GM23338 (cell line): ENCODE data around the gene CLEC7A. TPM values are rescaled to one million over a fixed set of nuclear protein-coding genes. Genes with fewer than 3 reads are reported as not detected.

Experiments used
- ATAC-seq: fragments of 200-7000 bp; cut with Tn5 transposase; 3 replicates; pipeline ENCODE4 v1.9.1; 2020
- DNase-seq: peaks from one replicate; pipeline ENCODE4 v3.0.0-alpha.2; 2015; ENCODE audit warnings: low spot score
- H2AFZ ChIP-seq: fragments of 200-600 bp; sonication (generic); 2 replicates; pipeline ENCODE4 v1.8.0; 2016; ENCODE audit warnings: antibody characterized with exemption, mild to moderate bottlenecking, moderate library complexity
- H3F3A ChIP-seq: fragments of 200-600 bp; sonication (generic); replicated peaks from 2 replicates; pipeline ENCODE4 v1.8.0; 2017; ENCODE audit warnings: antibody characterized with exemption, mixed run types, low read depth
- H3K27ac ChIP-seq: fragments of 200-600 bp; sonication (generic); 2 replicates; pipeline ENCODE4 v1.6.1; 2016; ENCODE audit warnings: low read depth
- H3K27me3 ChIP-seq: fragments of 200-600 bp; sonication (generic); 2 replicates; pipeline ENCODE4 v1.8.0; 2016; ENCODE audit warnings: mild to moderate bottlenecking, mixed run types, moderate library complexity; ENCODE audit not compliant: insufficient read depth
- H3K36me3 ChIP-seq: fragments of 200-600 bp; sonication (generic); 2 replicates; pipeline ENCODE4 v1.8.0; 2016; ENCODE audit warnings: mild to moderate bottlenecking; ENCODE audit not compliant: insufficient read depth
- H3K4me1 ChIP-seq: fragments of 200-600 bp; sonication (generic); 2 replicates; pipeline ENCODE4 v1.8.0; 2016; ENCODE audit warnings: mild to moderate bottlenecking, moderate library complexity; ENCODE audit not compliant: insufficient read depth
- H3K4me2 ChIP-seq: fragments of 200-600 bp; sonication (generic); 2 replicates; pipeline ENCODE4 v1.7.1; 2017; ENCODE audit warnings: mixed run types
- H3K4me3 ChIP-seq: fragments of 200-600 bp; sonication (generic); 2 replicates; pipeline ENCODE4 v1.6.1; 2016; ENCODE audit warnings: mixed run types
- H3K79me2 ChIP-seq: fragments of 200-600 bp; sonication (generic); replicated peaks from 2 replicates; pipeline ENCODE4 v1.8.0; 2017; ENCODE audit warnings: mild to moderate bottlenecking; ENCODE audit not compliant: insufficient read depth
- H3K9me2 ChIP-seq: fragments of 200-600 bp; sonication (generic); 2 replicates; pipeline ENCODE4 v1.8.0; 2017; ENCODE audit not compliant: insufficient read depth
- H4K20me1 ChIP-seq: fragments of 200-600 bp; sonication (generic); replicated peaks from 2 replicates; pipeline ENCODE4 v1.8.0; 2017; ENCODE audit warnings: mild to moderate bottlenecking; ENCODE audit not compliant: insufficient read depth
- H3K27ac Mint-ChIP-seq: 2 replicates; pipeline ENCODE4 v1.8.0; 2020; ENCODE audit warnings: inconsistent platforms, mild to moderate bottlenecking, moderate library complexity, mixed read lengths
- H3K27me3 Mint-ChIP-seq: 3 replicates; pipeline ENCODE4 v1.8.0; 2022; ENCODE audit warnings: low read depth, mild to moderate bottlenecking, moderate library complexity, mixed read lengths, inconsistent platforms; ENCODE audit not compliant: insufficient read depth, poor library complexity
- H3K36me3 Mint-ChIP-seq: 3 replicates; pipeline ENCODE4 v1.8.0; 2021; ENCODE audit warnings: low read depth, mild to moderate bottlenecking, inconsistent platforms, moderate library complexity, mixed read lengths
- H3K4me1 Mint-ChIP-seq: 3 replicates; pipeline ENCODE4 v1.8.0; 2020; ENCODE audit warnings: mild to moderate bottlenecking, inconsistent platforms, mixed read lengths
- H3K4me3 Mint-ChIP-seq: 3 replicates; pipeline ENCODE4 v1.8.0; 2021; ENCODE audit warnings: moderate library complexity, mild to moderate bottlenecking, inconsistent platforms, mixed read lengths
- H3K9me3 Mint-ChIP-seq: 3 replicates; pipeline ENCODE4 v1.8.0; 2020; ENCODE audit warnings: moderate library complexity, mild to moderate bottlenecking, inconsistent platforms, mixed read lengths
- CREB1 ChIP-seq: fragments of 250-450 bp; sonication (Bioruptor Pico); IDR thresholded peaks from 2 replicates; pipeline ENCODE4 v1.5.0; 2020; ENCODE audit warnings: low read depth, mild to moderate bottlenecking, moderate library complexity
- CTCF ChIP-seq, 2 experiments: fragments of 200-600 bp in 1 of 2; sonication (generic) in 1 of 2; conservative IDR thresholded peaks; 2 replicates each; pipeline versions ENCODE4 v1.5.1 to v1.6.1; 2016 to 2017; ENCODE audit warnings: antibody characterized with exemption in 2 of 2, low read depth in 2 of 2, mild to moderate bottlenecking in 2 of 2, moderate library complexity in 1 of 2
- ETS1 ChIP-seq: IDR thresholded peaks from 2 replicates; pipeline ENCODE4 v1.6.1; 2016; ENCODE audit warnings: antibody characterized with exemption
- EZH2 ChIP-seq: fragments of 200-600 bp; sonication (generic); IDR thresholded peaks from one replicate; pipeline ENCODE4 v1.8.0; 2017; ENCODE audit warnings: antibody characterized with exemption, mild to moderate bottlenecking, low read depth; ENCODE audit not compliant: unreplicated experiment
- EZH2phosphoT487 ChIP-seq: fragments of 200-600 bp; sonication (generic); IDR thresholded peaks from one replicate; pipeline ENCODE4 v1.8.1; 2018; ENCODE audit warnings: antibody characterized with exemption; ENCODE audit not compliant: unreplicated experiment
- NANOG ChIP-seq: IDR thresholded peaks from 2 replicates; pipeline ENCODE4 v1.6.1; 2016; ENCODE audit warnings: antibody characterized with exemption, borderline replicate concordance
- POLR2AphosphoS5 ChIP-seq: IDR thresholded peaks from 2 replicates; pipeline ENCODE4 v1.6.1; 2016; ENCODE audit warnings: antibody characterized with exemption, low read depth
- STAT1 ChIP-seq: IDR thresholded peaks from one replicate; pipeline ENCODE4 v1.6.1; 2016; ENCODE audit warnings: antibody characterized with exemption; ENCODE audit not compliant: unreplicated experiment
- ZNF114 ChIP-seq: fragments of 250-450 bp; sonication (Bioruptor Pico); IDR thresholded peaks from 2 replicates; pipeline ENCODE4 v1.5.0; 2020; ENCODE audit warnings: mild to moderate bottlenecking, moderate library complexity
- ZNF331 ChIP-seq: fragments of 250-450 bp; sonication (Bioruptor Pico); IDR thresholded peaks from 2 replicates; pipeline ENCODE4 v1.5.0; 2020; ENCODE audit warnings: low read depth, mild to moderate bottlenecking, moderate library complexity
- polyA plus RNA-seq: library from polyadenylated mRNA; unstranded; fragments of >200 nt; fragmentation: Nextera tagmentation; extraction: Ambion mirVana; gene quantifications from 2 replicates; pipeline ENCODE4 v1.2.1, GENCODE V29; 2016
- total RNA-seq: library from RNA; depleted of rRNA; stranded (reverse); fragments of >200 nt; shearing (Covaris generic); gene quantifications from 2 replicates; pipeline ENCODE4 v1.2.3, GENCODE V29; 2014

CLEC7A gene
- total and polyA plus RNA-seq, 2 experiments from 2014 or later = 0.39 TPM; not detected in 1

- TF ChIP-seq CTCF (conservative IDR thresholded peaks at IDR 0.05; ENCODE audit: low read depth in 2 of 2) (no peak), ZNF331 (no peak), EZH2 (no peak), EZH2phosphoT487 (no peak), CREB1 (CRISPR knock-in tag) (no peak), POLR2AphosphoS5 (no peak), ZNF114 (CRISPR knock-in tag) (no peak)
These were observed 27.7 kb downstream of the CLEC7A start (continued) for GRCh38 chr12:10102322-10102721.

- no peaks in the 10 kb centered on the region for H3K27me3 Mint-ChIP-seq
- H3K4me3 Mint-ChIP-seq = no peak overlapping the region
- TF ChIP-seq NANOG (no peak), STAT1 (no peak), CREB1 (CRISPR knock-in tag) (no peak), EZH2phosphoT487 (no peak), POLR2AphosphoS5 (no peak), ETS1 (no peak), CTCF (conservative IDR thresholded peaks at IDR 0.05; ENCODE audit: low read depth in 2 of 2) (no peak)
- no peaks in the 10 kb centered on the region for H3K36me3 Mint-ChIP-seq
- no peak for DNase-seq
- H3K9me3 Mint-ChIP-seq = peaks cover under 1% of the 10 kb centered on the region; the same call in 1 of the 3 replicates
- no peaks in the 10 kb centered on the region for H3K36me3 ChIP-seq
- H3F3A ChIP-seq = no peaks in the 10 kb centered on the region
- no peak overlapping the region for H3K4me2 ChIP-seq
- no peak for ATAC-seq
- 0 out of 2 replicates have a peak, but pooled peaks cover 4% of the 10 kb centered on the region for H3K4me1 ChIP-seq
- no peaks in the 10 kb centered on the region for H3K9me2 ChIP-seq
- no peak overlapping the region for H2AFZ ChIP-seq
- H3K27ac ChIP-seq = no peak overlapping the region
- peaks cover 11% of the 10 kb centered on the region; the same call in 2 of the 3 replicates for H3K4me1 Mint-ChIP-seq
- H3K4me3 ChIP-seq = no peak overlapping the region
- H3K79me2 ChIP-seq = no peaks in the 10 kb centered on the region
- H3K27me3 ChIP-seq = no peaks in the 10 kb centered on the region
- H4K20me1 ChIP-seq = no peaks in the 10 kb centered on the region
- no peak overlapping the region for H3K27ac Mint-ChIP-seq
These were observed 28.3 kb downstream of the CLEC7A start for GRCh38 chr12:10101648-10102220.
